ENCODE data around the gene TBC1D5.

Gene TBC1D5

DNA sequence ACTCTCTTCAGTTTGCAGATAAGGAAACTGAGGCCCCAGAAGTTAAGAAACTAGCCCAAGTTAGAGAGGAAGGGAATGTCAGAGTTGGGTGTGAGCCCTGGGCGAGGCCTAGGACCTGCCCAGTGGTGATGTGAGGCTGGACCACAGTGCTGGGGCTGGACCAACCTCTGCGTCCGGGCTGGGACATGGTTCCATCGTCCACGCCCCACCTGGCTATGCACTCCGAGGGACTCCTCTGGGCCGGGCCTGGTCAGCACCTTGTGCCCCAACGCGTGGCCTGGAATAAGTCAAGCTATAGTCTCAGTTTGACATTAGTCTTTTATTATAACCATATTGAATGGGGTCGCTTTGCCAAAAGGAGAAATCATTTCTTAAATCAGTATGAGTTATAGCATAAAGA, 585.6 kb downstream of the TBC1D5 start:
- TF ChIP-seq EZH2phosphoT487 (IDR thresholded peaks at IDR 0.05; ENCODE audit: borderline replicate concordance, low read length): no peak
- TF ChIP-seq CTCF (IDR thresholded peaks at IDR 0.05; ENCODE audit: low read depth, low read length, poor library complexity, severe bottlenecking): no peak
- no peak overlapping the region for H3K4me3 ChIP-seq (ENCODE audit: low read length)

DNA sequence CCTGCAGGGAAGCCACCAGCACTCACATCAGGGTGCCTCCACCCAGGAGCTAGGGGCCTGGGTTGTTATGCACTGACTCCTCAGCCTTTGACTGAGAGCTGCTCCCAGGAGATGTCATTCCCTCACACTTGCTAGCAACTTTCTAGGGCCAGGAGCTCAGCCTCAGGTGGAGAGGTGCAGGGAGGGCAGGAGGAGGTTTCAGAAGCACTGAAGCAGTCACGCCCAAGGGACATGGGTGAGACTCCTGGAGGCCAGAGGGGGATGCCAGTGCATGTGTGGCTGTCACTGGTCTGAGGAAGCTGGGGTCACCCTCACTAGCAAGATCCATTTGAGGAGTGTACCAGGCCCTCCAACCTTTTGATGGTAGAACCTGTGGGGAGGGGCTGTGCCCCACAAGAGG, 586.5 kb downstream of the TBC1D5 start:
- TF ChIP-seq CTCF (IDR thresholded peaks at IDR 0.05; ENCODE audit: low read depth, low read length, poor library complexity, severe bottlenecking): no peak
- no peak for TF ChIP-seq EZH2phosphoT487 (IDR thresholded peaks at IDR 0.05; ENCODE audit: borderline replicate concordance, low read length)
- no peaks in the 10 kb centered on the region for H4K20me1 ChIP-seq (ENCODE audit: control insufficient read depth, insufficient read depth, low read depth, low read length)
- H3K36me3 ChIP-seq (ENCODE audit: control insufficient read depth, low read length): 0 out of 2 replicates have a peak, but pooled peaks cover 4% of the 10 kb centered on the region
- H3K9me2 ChIP-seq (replicated peaks; ENCODE audit: control insufficient read depth, low read length): no peaks in the 10 kb centered on the region
- H3K4me1 ChIP-seq (ENCODE audit: control insufficient read depth, low read length): no peaks in the 10 kb centered on the region
- no peaks in the 10 kb centered on the region for H3K79me2 ChIP-seq (ENCODE audit: control insufficient read depth, low read length)
- H3K4me2 ChIP-seq (ENCODE audit: low read length): no peak overlapping the region
- no peaks in the 10 kb centered on the region for H3K27me3 ChIP-seq (ENCODE audit: control insufficient read depth, low read length)
- H3K9me3 ChIP-seq (ENCODE audit: control insufficient read depth, insufficient read depth, low read length): no peaks in the 10 kb centered on the region
- no peak overlapping the region for H3K27ac ChIP-seq (ENCODE audit: low read depth, low read length)
- no peaks in the 10 kb centered on the region for H3F3A ChIP-seq (ENCODE audit: control insufficient read depth, insufficient read depth)
- H3K4me3 ChIP-seq (ENCODE audit: low read length): no peak overlapping the region

More for the DNA sequence above, 585.6 kb downstream of the TBC1D5 start:
- 0 out of 2 replicates have a peak, but pooled peaks cover 4% of the 10 kb centered on the region for H3K36me3 ChIP-seq (ENCODE audit: control insufficient read depth, low read length)
- H3K9me2 ChIP-seq (replicated peaks; ENCODE audit: control insufficient read depth, low read length): no peaks in the 10 kb centered on the region
- no peaks in the 10 kb centered on the region for H3K27me3 ChIP-seq (ENCODE audit: control insufficient read depth, low read length)
- H3K4me2 ChIP-seq (ENCODE audit: low read length): no peak overlapping the region
- no peaks in the 10 kb centered on the region for H3K9me3 ChIP-seq (ENCODE audit: control insufficient read depth, insufficient read depth, low read length)
- H4K20me1 ChIP-seq (ENCODE audit: control insufficient read depth, insufficient read depth, low read depth, low read length): no peaks in the 10 kb centered on the region
- no peak overlapping the region for H3K27ac ChIP-seq (ENCODE audit: low read depth, low read length)
- H3F3A ChIP-seq (ENCODE audit: control insufficient read depth, insufficient read depth): no peaks in the 10 kb centered on the region
- no peaks in the 10 kb centered on the region for H3K4me1 ChIP-seq (ENCODE audit: control insufficient read depth, low read length)
- no peaks in the 10 kb centered on the region for H3K79me2 ChIP-seq (ENCODE audit: control insufficient read depth, low read length)

GRCh38 chr3:17154941-17155340, 587.5 kb downstream of the TBC1D5 start:
- no peaks in the 10 kb centered on the region for H4K20me1 ChIP-seq (ENCODE audit: control insufficient read depth, insufficient read depth, low read depth, low read length)
- H3K9me3 ChIP-seq (ENCODE audit: control insufficient read depth, insufficient read depth, low read length): no peaks in the 10 kb centered on the region
- H3K27ac ChIP-seq (ENCODE audit: low read depth, low read length): no peak overlapping the region
- no peak overlapping the region for H3K4me3 ChIP-seq (ENCODE audit: low read length)
- no peak overlapping the region for H3K4me2 ChIP-seq (ENCODE audit: low read length)
- no peaks in the 10 kb centered on the region for H3K27me3 ChIP-seq (ENCODE audit: control insufficient read depth, low read length)
- TF ChIP-seq EZH2phosphoT487 (IDR thresholded peaks at IDR 0.05; ENCODE audit: borderline replicate concordance, low read length) (no peak), CTCF (IDR thresholded peaks at IDR 0.05; ENCODE audit: low read depth, low read length, poor library complexity, severe bottlenecking) (no peak)
- no peaks in the 10 kb centered on the region for H3K36me3 ChIP-seq (ENCODE audit: control insufficient read depth, low read length)
- no peaks in the 10 kb centered on the region for H3K4me1 ChIP-seq (ENCODE audit: control insufficient read depth, low read length)
- H3K79me2 ChIP-seq (ENCODE audit: control insufficient read depth, low read length): no peaks in the 10 kb centered on the region
- no peaks in the 10 kb centered on the region for H3F3A ChIP-seq (ENCODE audit: control insufficient read depth, insufficient read depth)
- no peaks in the 10 kb centered on the region for H3K9me2 ChIP-seq (replicated peaks; ENCODE audit: control insufficient read depth, low read length)
